K562 (cell line): ENCODE results near the gene RHPN2.

Experiments used
- CEBPG ChIP-seq, 3 experiments: fragments of 200-800 bp in 1 of 3; sonication (Bioruptor generic) in 1 of 3; sonication (generic) in 1 of 3; formaldehyde crosslinking in 1 of 3; IDR thresholded peaks in 2 of 3; conservative IDR thresholded peaks in 1 of 3; 2 replicates each; pipeline versions ENCODE4 v1.6.1 to v1.8.0; 2016 to 2022; ENCODE audit warnings: missing compliant biosample characterization in 2 of 3, missing genetic modification characterization in 2 of 3, mild to moderate bottlenecking in 1 of 3, missing genetic modification reagents in 1 of 3
- ELF1 ChIP-seq: fragments of 200-800 bp; sonication (Bioruptor generic); IDR thresholded peaks from 2 replicates; pipeline ENCODE4 v1.6.1; 2016; ENCODE audit warnings: missing genetic modification characterization, missing compliant biosample characterization
- EP300 ChIP-seq: IDR thresholded peaks from 2 replicates; pipeline ENCODE4 v1.6.1; 2012; ENCODE audit warnings: low read length, improper control_type of control experiment
- MYC ChIP-seq, 2 experiments: fragments of 250-450 bp in 1 of 2; sonication (Bioruptor Pico) in 1 of 2; IDR thresholded peaks; 2 replicates each; pipeline versions ENCODE4 v1.5.1 to v1.6.1; 2012 to 2021; ENCODE audit warnings: low read depth in 2 of 2, borderline replicate concordance in 1 of 2, improper control_type of control experiment in 1 of 2, low read length in 1 of 2, mild to moderate bottlenecking in 1 of 2, moderate library complexity in 1 of 2
- POLR2A ChIP-seq: fragments of 450-650 bp; conservative IDR thresholded peaks from 2 replicates; pipeline ENCODE4 v1.6.1; 2016
- POLR2AphosphoS2 ChIP-seq: IDR thresholded peaks from 2 replicates; pipeline ENCODE4 v1.6.1; 2012; ENCODE audit warnings: low read length, improper control_type of control experiment
- POLR2AphosphoS5 ChIP-seq: IDR thresholded peaks from 2 replicates; pipeline ENCODE4 v1.6.1; 2011; ENCODE audit warnings: mild to moderate bottlenecking, low read depth, low read length, moderate library complexity; ENCODE audit not compliant: control insufficient read depth, insufficient read depth
- RAD51 ChIP-seq: fragments of 450-650 bp; IDR thresholded peaks from 2 replicates; pipeline ENCODE4 v1.7.1; 2016; ENCODE audit warnings: low read depth, mild to moderate bottlenecking, borderline replicate concordance
- SETDB1 ChIP-seq: IDR thresholded peaks from one replicate; pipeline ENCODE4 v1.6.1; 2012; ENCODE audit warnings: low read length, control low read depth, inconsistent platforms
- ZNF431 ChIP-seq: sonication (generic); formaldehyde crosslinking; IDR thresholded peaks from 2 replicates; pipeline ENCODE4 v1.8.0; 2022; ENCODE audit warnings: mild to moderate bottlenecking, missing genetic modification reagents
- ZNF707 ChIP-seq: fragments of 250-450 bp; sonication (Bioruptor Pico); conservative IDR thresholded peaks from 2 replicates; pipeline ENCODE4 v1.8.0; 2022; ENCODE audit warnings: inconsistent platforms, mild to moderate bottlenecking, moderate library complexity
- TF ChIP-seq, protein P1 (sequence below), 3 experiments: IDR thresholded peaks in 2 of 3; conservative IDR thresholded peaks in 1 of 3; 2 replicates each; pipeline ENCODE4 v1.5.1; 2011 to 2012; ENCODE audit warnings: low read length in 3 of 3, mild to moderate bottlenecking in 3 of 3, control low read depth in 2 of 3, improper control_type of control experiment in 1 of 3, inconsistent platforms in 1 of 3, low read depth in 1 of 3, mixed read lengths in 1 of 3, moderate library complexity in 1 of 3; ENCODE audit not compliant: insufficient read depth in 2 of 3
- TF ChIP-seq, protein P2 (sequence below), 2 experiments: fragments of 450-650 bp in 1 of 2; sonication (generic) in 1 of 2; formaldehyde crosslinking in 1 of 2; IDR thresholded peaks; 2 replicates each; pipeline versions ENCODE4 v1.7.1 to v1.9.0; 2016 to 2022; ENCODE audit warnings: inconsistent platforms in 1 of 2, mild to moderate bottlenecking in 1 of 2, missing genetic modification reagents in 1 of 2

DNA sequence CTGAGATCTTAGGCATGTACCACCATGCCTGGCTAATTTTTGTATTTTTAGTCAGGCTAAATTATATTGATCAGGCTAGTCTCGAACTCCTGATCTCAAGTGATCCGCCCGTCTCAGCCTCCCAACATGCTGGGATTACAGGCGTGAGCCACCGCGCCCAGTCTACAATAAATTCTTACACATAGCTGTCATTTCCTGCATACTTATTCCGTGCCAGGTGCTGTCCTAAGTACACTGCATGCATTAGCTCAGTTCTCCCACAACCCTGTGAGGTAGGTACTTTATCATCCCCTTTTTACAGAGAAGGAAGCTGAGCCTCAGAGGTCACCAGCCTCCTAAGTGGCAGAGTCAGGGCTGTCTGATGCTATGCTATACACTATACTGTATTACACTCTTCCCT, 7.2 kb upstream of the RHPN2 start:
- TF ChIP-seq ELF1 (tag) (no peak), CEBPG (CRISPR knock-in tag; IDR thresholded peaks at IDR 0.05) (no peak), CEBPG (tag; conservative IDR thresholded peaks at IDR 0.05 in 1 of 2, IDR thresholded peaks at IDR 0.05 in 1 of 2) (no peak), MYC (IDR thresholded peaks at IDR 0.05; ENCODE audit: low read depth, low read length) (no peak), MYC (CRISPR knock-in tag; IDR thresholded peaks at IDR 0.05; ENCODE audit: borderline replicate concordance, low read depth) (no peak), SETDB1 (no peak), EP300 (no peak), ZNF431 (no peak), POLR2A (no peak), POLR2AphosphoS5 (no peak), POLR2AphosphoS2 (no peak), RAD51 (no peak), ZNF707 (CRISPR knock-in tag) (no peak)
- TF ChIP-seq, protein P1, sequence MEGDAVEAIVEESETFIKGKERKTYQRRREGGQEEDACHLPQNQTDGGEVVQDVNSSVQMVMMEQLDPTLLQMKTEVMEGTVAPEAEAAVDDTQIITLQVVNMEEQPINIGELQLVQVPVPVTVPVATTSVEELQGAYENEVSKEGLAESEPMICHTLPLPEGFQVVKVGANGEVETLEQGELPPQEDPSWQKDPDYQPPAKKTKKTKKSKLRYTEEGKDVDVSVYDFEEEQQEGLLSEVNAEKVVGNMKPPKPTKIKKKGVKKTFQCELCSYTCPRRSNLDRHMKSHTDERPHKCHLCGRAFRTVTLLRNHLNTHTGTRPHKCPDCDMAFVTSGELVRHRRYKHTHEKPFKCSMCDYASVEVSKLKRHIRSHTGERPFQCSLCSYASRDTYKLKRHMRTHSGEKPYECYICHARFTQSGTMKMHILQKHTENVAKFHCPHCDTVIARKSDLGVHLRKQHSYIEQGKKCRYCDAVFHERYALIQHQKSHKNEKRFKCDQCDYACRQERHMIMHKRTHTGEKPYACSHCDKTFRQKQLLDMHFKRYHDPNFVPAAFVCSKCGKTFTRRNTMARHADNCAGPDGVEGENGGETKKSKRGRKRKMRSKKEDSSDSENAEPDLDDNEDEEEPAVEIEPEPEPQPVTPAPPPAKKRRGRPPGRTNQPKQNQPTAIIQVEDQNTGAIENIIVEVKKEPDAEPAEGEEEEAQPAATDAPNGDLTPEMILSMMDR (IDR thresholded peaks at IDR 0.05 in 2 of 3, conservative IDR thresholded peaks at IDR 0.05 in 1 of 3; ENCODE audit: insufficient read depth in 2 of 3, low read depth in 1 of 3, low read length in 3 of 3), result no peak
- TF ChIP-seq, protein P2, sequence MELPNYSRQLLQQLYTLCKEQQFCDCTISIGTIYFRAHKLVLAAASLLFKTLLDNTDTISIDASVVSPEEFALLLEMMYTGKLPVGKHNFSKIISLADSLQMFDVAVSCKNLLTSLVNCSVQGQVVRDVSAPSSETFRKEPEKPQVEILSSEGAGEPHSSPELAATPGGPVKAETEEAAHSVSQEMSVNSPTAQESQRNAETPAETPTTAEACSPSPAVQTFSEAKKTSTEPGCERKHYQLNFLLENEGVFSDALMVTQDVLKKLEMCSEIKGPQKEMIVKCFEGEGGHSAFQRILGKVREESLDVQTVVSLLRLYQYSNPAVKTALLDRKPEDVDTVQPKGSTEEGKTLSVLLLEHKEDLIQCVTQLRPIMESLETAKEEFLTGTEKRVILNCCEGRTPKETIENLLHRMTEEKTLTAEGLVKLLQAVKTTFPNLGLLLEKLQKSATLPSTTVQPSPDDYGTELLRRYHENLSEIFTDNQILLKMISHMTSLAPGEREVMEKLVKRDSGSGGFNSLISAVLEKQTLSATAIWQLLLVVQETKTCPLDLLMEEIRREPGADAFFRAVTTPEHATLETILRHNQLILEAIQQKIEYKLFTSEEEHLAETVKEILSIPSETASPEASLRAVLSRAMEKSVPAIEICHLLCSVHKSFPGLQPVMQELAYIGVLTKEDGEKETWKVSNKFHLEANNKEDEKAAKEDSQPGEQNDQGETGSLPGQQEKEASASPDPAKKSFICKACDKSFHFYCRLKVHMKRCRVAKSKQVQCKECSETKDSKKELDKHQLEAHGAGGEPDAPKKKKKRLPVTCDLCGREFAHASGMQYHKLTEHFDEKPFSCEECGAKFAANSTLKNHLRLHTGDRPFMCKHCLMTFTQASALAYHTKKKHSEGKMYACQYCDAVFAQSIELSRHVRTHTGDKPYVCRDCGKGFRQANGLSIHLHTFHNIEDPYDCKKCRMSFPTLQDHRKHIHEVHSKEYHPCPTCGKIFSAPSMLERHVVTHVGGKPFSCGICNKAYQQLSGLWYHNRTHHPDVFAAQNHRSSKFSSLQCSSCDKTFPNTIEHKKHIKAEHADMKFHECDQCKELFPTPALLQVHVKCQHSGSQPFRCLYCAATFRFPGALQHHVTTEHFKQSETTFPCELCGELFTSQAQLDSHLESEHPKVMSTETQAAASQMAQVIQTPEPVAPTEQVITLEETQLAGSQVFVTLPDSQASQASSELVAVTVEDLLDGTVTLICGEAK (IDR thresholded peaks at IDR 0.05), result no peak
- TF ChIP-seq, protein P2 (CRISPR knock-in tag; IDR thresholded peaks at IDR 0.05), result no peak
